HG02840 (cell line): ENCODE data around the gene CHD5.

Experiments used
- ATAC-seq: cut with Tn5 transposase; IDR thresholded peaks from one replicate; pipeline ENCODE4 v1.9.1; 2021; ENCODE audit warnings: mild to moderate bottlenecking, moderate library complexity, moderate number of reproducible peaks; ENCODE audit not compliant: unreplicated experiment, low FRiP score

Gene CHD5

GRCh38 chr1:6205849-6206519, 25.9 kb upstream of the CHD5 start, which contains the start of gene RNF207:
TSS of gene RNF207 (plus strand) at chr1:6206119. CDS start at chr1:6206536, 417 bp downstream.
- ATAC-seq: no peak

GRCh38 chr1:6202256-6202655, 22.1 kb upstream of the CHD5 start:
- ATAC-seq: no peak

- ATAC-seq: no peak
These were observed 20.2 kb upstream of the CHD5 start for GRCh38 chr1:6200188-6200809.

GRCh38 chr1:6199298-6200187, 19.4 kb upstream of the CHD5 start, which contains the start of gene RPL22:
TSS of gene RPL22 (minus strand) at chr1:6199595. CDS start at chr1:6199573, 22 bp downstream.
- ATAC-seq: peak; percentile 95

- ATAC-seq: peak; percentile 21
These were observed 18.7 kb upstream of the CHD5 start for GRCh38 chr1:6198646-6199297.

- ATAC-seq: no peak
These were observed 17.8 kb upstream of the CHD5 start for GRCh38 chr1:6197746-6198427.

- no peak for ATAC-seq
These were observed 11.8 kb upstream of the CHD5 start for GRCh38 chr1:6191968-6192367.

GRCh38 chr1:6188466-6188865, 8.3 kb upstream of the CHD5 start:
- ATAC-seq: no peak

GRCh38 chr1:6185635-6186382, 5.7 kb upstream of the CHD5 start:
- no peak for ATAC-seq

GRCh38 chr1:6185151-6185550, 5.0 kb upstream of the CHD5 start:
- no peak for ATAC-seq

GRCh38 chr1:6184083-6184783, 4.1 kb upstream of the CHD5 start:
- ATAC-seq: no peak

GRCh38 chr1:6183520-6183989, 3.4 kb upstream of the CHD5 start:
- ATAC-seq: no peak

- ATAC-seq: no peak
These were observed 1.2 kb upstream of the CHD5 start for GRCh38 chr1:6181347-6181770.

GRCh38 chr1:6180707-6181311, 688 bp upstream of the CHD5 start:
- no peak for ATAC-seq

GRCh38 chr1:6179564-6180175, 451 bp downstream of the CHD5 start:
- no peak for ATAC-seq

GRCh38 chr1:6178751-6179563, 1.2 kb downstream of the CHD5 start:
- no peak for ATAC-seq
